ENCODE data around the gene CELF3.

Gene CELF3

GRCh38 chr1:151720554-151720953 is 4.0 kb upstream of the CELF3 start:
- DNase-seq: no peak

- no peak for DNase-seq
Measured at GRCh38 chr1:151720125-151720524, 3.5 kb upstream of the CELF3 start.

- no peak for DNase-seq
Measured at GRCh38 chr1:151718666-151719065, 2.1 kb upstream of the CELF3 start.

GRCh38 chr1:151718011-151718431 is 1.4 kb upstream of the CELF3 start:
- no peak for DNase-seq

- DNase-seq: no peak
Measured at GRCh38 chr1:151716405-151716762, 219 bp downstream of the CELF3 start.

- no peak for DNase-seq
Measured at GRCh38 chr1:151715726-151716404, 738 bp downstream of the CELF3 start.

- no peak for DNase-seq
Measured at GRCh38 chr1:151714820-151715725, 1.5 kb downstream of the CELF3 start.

- no peak for DNase-seq
Measured at GRCh38 chr1:151713874-151714273, 2.7 kb downstream of the CELF3 start.

- DNase-seq: no peak
Measured at GRCh38 chr1:151713044-151713443, 3.6 kb downstream of the CELF3 start.

- no peak for DNase-seq
Measured at GRCh38 chr1:151711951-151712350, 4.7 kb downstream of the CELF3 start.

GRCh38 chr1:151711044-151711800 is 5.4 kb downstream of the CELF3 start:
- DNase-seq: no peak

GRCh38 chr1:151710187-151710840 is 6.3 kb downstream of the CELF3 start:
- DNase-seq: peak; percentile 6

GRCh38 chr1:151708891-151709290 is 7.7 kb downstream of the CELF3 start:
- no peak for DNase-seq

- DNase-seq: no peak
Measured at GRCh38 chr1:151707541-151708065, 9.0 kb downstream of the CELF3 start.

- no peak for DNase-seq
Measured at GRCh38 chr1:151706464-151707415, 9.9 kb downstream of the CELF3 start.

- no peak for DNase-seq
Measured at GRCh38 chr1:151705753-151706463, 10.7 kb downstream of the CELF3 start.

- no peak for DNase-seq
Measured at GRCh38 chr1:151705146-151705545, 11.5 kb downstream of the CELF3 start.

- DNase-seq: no peak
Measured at GRCh38 chr1:151704246-151704645, 12.4 kb downstream of the CELF3 start.

GRCh38 chr1:151703813-151704212 is 12.8 kb downstream of the CELF3 start:
- DNase-seq: no peak

GRCh38 chr1:151702936-151703335 is 13.7 kb downstream of the CELF3 start:
- DNase-seq: no peak

- DNase-seq: no peak
Measured at GRCh38 chr1:151701515-151701914, 15.1 kb downstream of the CELF3 start.
